ENCODE results near the gene ARHGAP19. TPM values are rescaled to one million over a fixed set of nuclear protein-coding genes. Genes with fewer than 3 reads are reported as not detected.

Gene ARHGAP19
- total RNA-seq, 1 experiment from 2014 or later: 33.2 TPM

GRCh38 chr10:97203220-97203619 lies 89.2 kb downstream of the ARHGAP19 start:
- Histone ChIP-seq H3K18ac (ENCODE audit: insufficient read length, low read depth, low read length) (no peak overlapping the region), H3K27me3 (ENCODE audit: insufficient read depth, low read length) (no peaks in the 10 kb centered on the region), H4K5ac (ENCODE audit: insufficient read length, low read depth, low read length) (no peak overlapping the region), H2BK12ac (ENCODE audit: insufficient read length, low read depth, low read length) (no peak overlapping the region), H3K9ac (ENCODE audit: extremely low read depth, insufficient read length, low read length) (no peak overlapping the region), H3K23ac (ENCODE audit: insufficient read length, low read depth, low read length) (no peak overlapping the region), H3K56ac (ENCODE audit: insufficient read length, low read depth, low read length) (no peak overlapping the region), H3K9me3 (ENCODE audit: control insufficient read depth, low read depth, low read length) (no peaks in the 10 kb centered on the region), H3K23me2 (ENCODE audit: insufficient read length, low read depth, low read length, poor library complexity, severe bottlenecking) (no peaks in the 10 kb centered on the region), H3K27ac (ENCODE audit: insufficient read length, low read depth, low read length) (no peak overlapping the region), H2AFZ (ENCODE audit: low read length) (no peak overlapping the region), H2AK5ac (ENCODE audit: insufficient read length, low read length) (no peak overlapping the region), H3K14ac (ENCODE audit: insufficient read depth, low read length) (no peak overlapping the region), H2BK5ac (ENCODE audit: insufficient read length, low read length) (no peak overlapping the region), H3K79me2 (ENCODE audit: insufficient read depth, low read length) (no peaks in the 10 kb centered on the region), H3K4me1 (ENCODE audit: insufficient read depth, low read length) (no peaks in the 10 kb centered on the region), H3T11ph (ENCODE audit: low read length) (no peak overlapping the region), H4K8ac (replicated peaks; ENCODE audit: insufficient read length, low read depth, low read length) (no peak overlapping the region), H2BK120ac (ENCODE audit: low read depth, low read length, poor library complexity, severe bottlenecking) (no peak overlapping the region), H3K79me1 (ENCODE audit: insufficient read depth, low read depth, low read length, poor library complexity, severe bottlenecking) (no peaks in the 10 kb centered on the region), H3K4me2 (ENCODE audit: insufficient read depth, insufficient read length, low read length) (no peak overlapping the region), H2BK20ac (ENCODE audit: low read depth, low read length, poor library complexity, severe bottlenecking) (no peak overlapping the region), H4K91ac (ENCODE audit: insufficient read length, low read depth, low read length) (no peak overlapping the region), H2BK15ac (ENCODE audit: low read depth, low read length) (no peak overlapping the region), H3K4ac (ENCODE audit: low read depth, low read length) (no peak overlapping the region), H4K20me1 (ENCODE audit: control insufficient read depth, insufficient read depth, insufficient read length) (no peaks in the 10 kb centered on the region)
- H3K36me3 Mint-ChIP-seq (ENCODE audit: insufficient read depth in 1 of 3, low read depth in 3 of 3): no peaks in the 10 kb centered on the region; a peak in 1 of 7 replicates
- H3K4me1 Mint-ChIP-seq: peaks cover 13 to 16% of the 10 kb centered on the region in 2 experiments
- no peak for DNase-seq
- no peak for TF ChIP-seq CTCF (conservative IDR thresholded peaks at IDR 0.05)
- H3K9me3 Mint-ChIP-seq: no peaks in the 10 kb centered on the region
- peaks cover 6% of the 10 kb centered on the region for H3K27me3 Mint-ChIP-seq (ENCODE audit: low read depth)
- no peak overlapping the region for H3K4me3 Mint-ChIP-seq
- no CpG with 5 or more reads among the region's 7 CpGs for WGBS (ENCODE audit: extremely low coverage, insufficient read length, low lambda C conversion rate)
- no peak overlapping the region for H3K27ac Mint-ChIP-seq
